Cardiac septum (tissue), 1 donor: ENCODE data around the gene SHD. TPM values are rescaled to one million over a fixed set of nuclear protein-coding genes. Genes with fewer than 3 reads are reported as not detected.
"Not testable (repeated sequence)": the region's sequence is repeated elsewhere in the genome, so short reads cannot be mapped to it uniquely, and the experiment has no call there.

Experiments
- DNase-seq: peaks from one replicate; pipeline ENCODE4 v3.0.0-alpha.2; 2020; ENCODE audit warnings: low spot score
- intact Hi-C: fragments of 100-400 bp; cut with DNase I; formaldehyde crosslinking; loops from one replicate; pipeline ENCODE4 v1.14.0; 2022
- total RNA-seq: library from RNA; stranded (reverse); fragmentation: NEBNext Ultra II Directional; extraction: Animal tissue kit (Norgen Biotek cat#: 25700); gene quantifications from one replicate; pipeline ENCODE4 v1.2.1, GENCODE V29; 2021
- donor health status: DM: no; HTN: no; CAD: no.

Gene SHD
- total RNA-seq, 1 donor from 2014 or later = not detected

DNA sequence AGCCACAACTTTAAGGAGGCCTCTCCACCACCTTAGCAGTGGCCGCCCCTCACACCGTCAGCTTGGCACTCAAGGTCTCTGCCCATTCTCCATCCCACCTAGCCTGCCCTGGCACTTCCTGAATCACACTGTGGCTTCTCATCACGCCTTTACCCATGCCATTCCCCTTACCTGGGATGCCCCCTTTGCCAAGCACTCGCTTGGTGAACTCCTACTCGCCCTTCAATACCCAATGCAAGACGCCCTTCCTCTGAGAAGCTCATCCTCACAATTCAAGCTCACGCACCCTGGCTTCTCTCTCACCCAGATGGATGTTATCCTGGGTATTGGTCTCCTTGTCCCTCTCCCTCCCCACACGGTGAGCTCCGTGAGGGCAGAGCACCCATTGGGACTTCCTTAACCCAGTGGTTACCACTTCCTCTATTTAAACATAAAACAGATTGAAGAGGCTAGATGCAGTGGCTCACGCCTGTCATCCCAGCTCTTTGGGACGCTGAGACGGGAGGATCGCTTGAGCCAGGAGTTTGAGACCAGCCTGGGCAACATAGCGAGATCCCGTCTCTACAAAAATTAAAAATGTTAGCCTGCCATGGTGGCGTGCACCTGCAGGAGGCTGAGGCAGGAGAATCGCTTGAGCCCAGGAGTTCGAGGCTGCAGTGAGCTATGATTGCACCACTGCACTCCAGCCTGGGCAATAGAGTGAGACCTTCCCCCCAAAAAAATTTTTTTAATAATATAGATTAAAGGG, 12.6 kb upstream of the SHD start:
- intact Hi-C loops = loop anchor here (5.0 kb wide), 3 partner anchors 86 to 371 kb away; partner anchors contain the start of gene TNFAIP8L1

DNA sequence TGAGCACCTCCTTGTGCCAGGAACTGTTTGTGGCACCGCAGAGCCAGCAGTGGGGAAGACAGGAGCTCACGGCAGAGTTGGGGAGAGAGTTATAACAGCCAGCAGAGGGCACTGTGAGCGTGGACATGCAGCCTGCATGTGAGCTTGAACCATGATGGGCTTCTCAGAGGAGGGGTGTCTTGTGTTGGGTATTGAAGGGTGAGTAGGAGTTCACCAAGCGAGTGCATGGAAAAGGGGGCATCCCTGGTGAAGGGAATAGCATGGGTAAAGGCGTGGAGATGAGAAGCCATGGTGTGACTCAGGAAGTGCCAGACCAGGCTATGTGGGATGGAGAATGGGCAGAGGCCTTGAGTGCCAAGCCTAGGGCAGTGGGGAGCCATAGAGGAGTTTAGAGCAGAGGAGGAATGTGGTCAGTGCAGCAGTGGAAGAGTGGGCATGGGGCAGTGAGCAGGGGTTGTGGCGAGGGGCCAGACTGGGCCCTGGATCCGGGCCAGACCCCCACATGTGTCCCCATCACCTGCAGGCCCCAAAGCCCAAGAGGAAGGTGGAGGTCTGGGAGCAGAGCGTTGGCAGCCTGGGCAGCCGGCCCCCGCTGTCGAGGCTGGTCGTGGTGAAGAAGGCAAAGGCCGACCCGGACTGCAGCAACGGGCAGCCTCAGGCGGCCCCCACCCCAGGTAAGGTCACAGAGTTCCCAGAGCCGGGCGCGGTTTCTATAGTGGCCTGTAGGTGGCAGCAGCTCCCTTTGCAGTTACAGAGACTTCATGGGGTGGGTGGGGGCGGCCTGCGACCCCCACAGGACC, 11.8 kb upstream of the SHD start:
- intact Hi-C loops = loop anchor here (5.0 kb wide), 3 partner anchors 85 to 370 kb away; partner anchors contain the start of gene TNFAIP8L1
- DNase-seq = no peak

More for the DNA sequence above, 12.6 kb upstream of the SHD start:
- no peak for DNase-seq

- intact Hi-C loops = loop anchor here (5.0 kb wide), 3 partner anchors 84 to 369 kb away; partner anchors contain the start of gene TNFAIP8L1
- no peak for DNase-seq
Observed at GRCh38 chr19:4267901-4268815, 10.9 kb upstream of the SHD start.

DNA sequence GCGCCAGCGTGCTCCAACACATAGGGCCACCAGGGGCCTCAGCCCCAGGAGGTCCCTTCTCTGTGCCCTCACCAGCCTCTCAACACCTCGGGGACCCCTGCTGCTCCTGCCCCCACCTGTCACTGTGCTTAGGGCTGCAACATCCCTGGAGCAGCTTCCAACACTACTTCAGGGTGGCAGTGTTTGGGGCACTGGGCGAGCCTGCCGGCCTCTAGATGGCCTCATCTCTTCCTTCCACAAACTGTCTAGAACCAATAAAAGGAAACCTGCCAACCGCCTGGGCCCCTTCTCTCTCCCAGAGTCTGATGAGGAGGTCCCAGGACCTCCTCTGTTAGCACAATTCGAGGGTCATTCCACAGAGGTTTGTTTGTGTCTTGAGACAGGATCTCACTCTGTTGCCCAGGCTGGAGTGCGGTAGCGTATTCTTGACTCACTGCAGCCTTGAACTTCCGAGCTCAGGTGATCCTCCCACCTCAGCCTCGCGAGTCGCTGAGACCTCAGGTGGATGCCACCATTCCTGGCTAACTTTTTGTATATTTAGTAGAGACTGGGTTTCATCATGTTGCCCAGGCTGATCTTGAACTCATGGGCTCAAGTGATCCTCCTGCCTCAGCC, 10.1 kb upstream of the SHD start:
- intact Hi-C loops = loop anchor here (5.0 kb wide), 3 partner anchors 83 to 368 kb away; partner anchors contain the start of gene TNFAIP8L1
- DNase-seq = no peak

DNA sequence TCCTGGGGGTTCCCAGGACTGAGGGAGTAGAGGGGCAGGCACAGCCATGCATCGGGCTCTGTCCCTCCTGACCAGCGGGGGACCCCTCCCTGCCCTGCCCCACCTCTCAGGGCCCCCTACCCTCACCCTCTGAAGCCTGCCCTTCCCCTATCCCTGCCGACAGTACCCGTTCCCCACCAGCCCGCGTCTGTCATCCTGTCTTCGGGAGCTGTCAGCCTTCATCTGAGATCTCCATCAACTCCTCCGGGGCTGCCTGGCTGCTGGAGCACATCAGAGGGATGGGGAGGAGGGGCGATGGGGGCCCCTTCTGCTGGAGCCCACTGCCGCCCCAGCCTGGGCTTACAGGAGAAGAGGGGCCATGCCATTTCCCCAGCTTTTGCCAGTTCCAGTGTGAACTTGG, 6.2 kb upstream of the SHD start:
- no peak for DNase-seq
- intact Hi-C loops = no loop called here

- intact Hi-C loops, DNase-seq: not testable (repeated sequence)
Observed at GRCh38 chr19:4274321-4274686, 4.8 kb upstream of the SHD start.

DNA sequence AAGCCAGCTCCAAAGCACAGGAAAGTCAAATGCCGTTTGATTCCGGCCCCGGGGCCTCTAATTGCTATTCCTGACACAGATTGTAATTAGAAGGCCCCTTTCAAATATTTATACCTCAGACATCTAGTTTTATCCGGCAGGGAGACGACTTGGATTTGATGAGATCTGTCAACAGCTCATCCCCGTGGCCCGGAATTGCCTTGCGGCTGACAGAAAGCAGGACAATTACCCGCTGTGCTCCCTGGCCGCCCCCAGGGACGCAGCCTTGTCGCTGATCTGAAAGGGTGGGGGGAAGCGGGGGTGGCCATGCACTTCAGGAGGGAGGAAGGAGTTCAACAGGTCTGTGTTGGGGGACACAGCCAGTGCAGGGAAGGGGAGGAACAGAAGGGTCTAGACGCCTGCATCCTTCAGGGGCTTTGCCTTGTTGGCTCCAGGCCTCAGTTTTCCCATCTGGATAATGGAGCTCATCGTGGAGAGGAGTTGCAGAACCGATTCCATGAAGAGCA, 1.8 kb upstream of the SHD start:
- no peak for DNase-seq
- intact Hi-C loops = no loop called here

DNA sequence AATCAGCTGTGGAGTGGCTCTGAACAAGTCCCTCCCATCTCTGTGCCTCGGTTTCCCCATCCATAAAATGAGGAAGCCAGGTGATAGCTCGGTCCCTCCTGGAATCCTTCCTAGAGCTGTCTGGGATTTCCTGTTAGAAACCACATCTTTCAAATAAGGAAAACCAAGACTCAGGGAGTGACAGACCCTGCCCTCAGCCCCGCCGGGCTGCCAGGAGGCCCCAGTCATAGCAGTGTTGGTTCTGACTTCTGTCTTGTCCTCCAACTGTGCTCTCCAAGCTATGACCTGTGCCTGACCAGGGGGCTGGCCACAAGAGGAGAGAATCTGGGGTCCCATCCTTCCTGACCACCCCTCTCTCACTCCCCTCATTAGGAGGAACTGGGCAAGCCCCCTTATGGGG, 1.1 kb upstream of the SHD start:
- intact Hi-C loops = no loop called here
- DNase-seq = no peak

- no peak for DNase-seq
- intact Hi-C loops = no loop called here
Observed at GRCh38 chr19:4279267-4279529, 132 bp downstream of the SHD start.

DNA sequence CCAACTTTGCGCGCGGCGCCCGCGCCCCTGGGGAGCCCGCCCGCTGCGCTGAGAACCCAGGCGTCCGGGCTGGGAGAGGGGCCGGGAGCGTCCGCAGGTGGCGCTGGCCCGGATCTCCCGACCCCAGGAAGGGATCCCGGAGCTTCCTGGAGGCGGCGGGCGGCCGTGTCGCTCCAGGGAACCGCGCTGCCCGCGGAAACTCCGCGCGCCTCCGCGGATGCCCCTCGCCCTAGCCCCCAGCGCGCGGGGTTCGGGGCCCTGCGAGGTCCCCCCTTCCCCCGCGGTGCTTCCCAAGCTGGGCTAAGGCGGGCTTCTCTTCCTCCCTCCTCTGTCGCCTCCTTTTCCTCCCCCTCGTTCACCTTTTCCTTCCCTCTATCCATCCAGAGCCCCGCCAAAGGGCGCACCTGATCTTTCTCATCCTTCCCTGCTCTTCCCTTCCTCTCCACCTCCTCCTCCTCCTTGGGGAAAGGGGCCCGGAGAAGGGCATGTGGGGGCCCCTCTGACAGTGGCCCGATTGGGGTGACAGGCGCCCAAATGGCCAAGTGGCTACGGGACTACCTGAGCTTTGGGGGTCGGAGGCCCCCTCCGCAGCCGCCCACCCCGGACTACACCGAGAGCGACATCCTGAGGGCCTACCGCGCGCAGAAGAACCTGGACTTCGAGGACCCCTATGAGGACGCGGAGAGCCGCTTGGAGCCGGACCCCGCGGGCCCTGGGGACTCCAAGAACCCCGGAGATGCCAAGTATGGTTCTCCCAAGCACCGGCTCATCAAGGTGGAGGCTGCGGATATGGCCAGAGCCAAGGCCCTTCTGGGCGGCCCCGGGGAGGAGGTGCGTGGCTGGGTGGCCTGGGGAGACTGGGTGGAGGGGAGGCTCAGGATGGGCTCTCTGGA, 710 bp downstream of the SHD start:
- DNase-seq = no peak
- intact Hi-C loops = no loop called here

DNA sequence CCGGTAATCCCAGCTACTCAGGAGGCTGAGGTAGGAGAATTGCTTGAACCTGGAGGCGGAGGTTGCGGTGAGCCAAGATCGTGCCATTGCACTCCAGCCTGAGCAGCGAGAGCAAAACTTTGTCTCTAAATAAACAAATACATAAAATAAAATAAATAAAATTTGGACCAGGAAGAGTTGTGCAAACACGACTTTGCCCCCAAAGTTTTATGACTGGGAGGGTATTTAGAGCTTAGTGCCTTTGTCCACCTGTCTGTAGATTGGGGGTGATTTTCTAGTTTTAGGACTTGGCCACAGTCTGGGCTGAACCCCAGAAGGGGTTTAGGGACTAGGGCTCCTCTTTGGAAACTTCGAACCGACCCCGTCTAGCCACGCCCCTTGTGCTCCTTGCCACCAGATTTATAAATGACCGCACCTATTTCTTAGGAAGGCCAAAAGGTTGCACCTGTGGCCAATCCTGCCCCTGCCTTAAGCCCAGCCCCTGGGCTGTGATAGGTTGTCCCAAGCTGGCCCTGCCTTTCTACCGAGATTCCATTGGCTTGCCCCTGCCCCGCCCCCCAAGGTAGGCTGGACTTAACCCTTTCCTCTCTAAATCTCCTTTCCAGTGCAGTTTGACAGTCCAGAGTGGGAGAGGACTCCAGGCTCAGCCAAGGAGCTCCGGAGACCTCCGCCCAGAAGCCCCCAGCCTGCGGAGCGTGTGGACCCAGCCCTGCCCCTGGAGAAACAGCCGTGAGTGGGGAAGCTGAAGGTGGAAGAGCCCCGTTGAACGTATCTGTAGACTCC, 5.3 kb downstream of the SHD start:
- DNase-seq = no peak
- intact Hi-C loops = no loop called here

DNA sequence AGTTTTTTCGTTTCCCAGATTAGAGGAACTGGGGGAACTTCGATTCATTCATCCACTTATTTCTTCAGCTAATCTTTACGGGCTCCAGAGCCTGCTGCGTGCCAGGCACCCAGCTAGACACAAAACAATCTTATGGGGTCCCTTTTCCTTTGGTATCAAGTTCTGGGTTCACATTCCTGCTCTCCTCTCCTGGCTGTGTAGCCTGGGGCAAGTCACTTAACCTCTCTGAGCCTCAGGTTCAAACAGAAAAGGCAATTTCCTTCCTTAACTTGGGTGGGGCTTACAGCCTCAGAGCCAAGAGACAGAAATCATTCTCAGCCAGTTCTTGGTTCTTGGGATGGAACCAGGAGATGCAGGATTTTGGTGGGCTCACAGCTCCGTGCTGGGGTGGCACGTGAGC, 5.9 kb downstream of the SHD start:
- DNase-seq = no peak
- intact Hi-C loops = no loop called here

- DNase-seq, intact Hi-C loops: not testable (repeated sequence)
Observed at GRCh38 chr19:4286141-4286540, 7.1 kb downstream of the SHD start.

DNA sequence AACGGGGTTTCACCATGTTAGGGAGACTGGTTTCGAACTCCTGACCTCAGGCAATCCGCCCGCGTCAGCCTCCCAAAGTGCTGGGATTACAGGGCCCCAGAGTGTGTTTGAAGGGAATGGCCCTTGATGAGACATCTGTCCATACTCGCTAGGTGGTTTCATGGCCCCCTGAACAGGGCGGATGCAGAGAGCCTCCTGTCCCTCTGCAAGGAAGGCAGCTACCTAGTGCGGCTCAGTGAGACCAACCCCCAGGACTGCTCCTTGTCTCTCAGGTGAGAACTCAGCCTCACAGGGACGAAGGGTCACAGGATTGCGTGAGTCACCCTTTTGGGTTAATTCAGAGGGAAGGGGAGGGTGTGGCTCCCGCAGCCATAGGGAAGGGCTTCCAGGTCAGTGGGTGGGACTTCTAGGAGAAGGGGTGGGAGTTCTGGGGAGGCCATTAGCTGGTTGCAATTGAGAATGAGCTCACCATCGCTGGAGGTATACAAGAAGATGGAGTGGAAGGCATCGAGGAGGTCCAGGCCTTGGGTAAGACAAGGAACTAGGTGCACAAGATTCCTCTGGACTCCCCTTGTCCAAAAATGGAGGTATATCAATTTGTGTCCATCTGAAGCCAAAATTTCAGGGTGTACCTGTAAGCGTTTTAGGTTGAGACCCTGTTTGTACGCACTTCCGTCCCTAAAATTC, 9.2 kb downstream of the SHD start:
- no peak for DNase-seq
- intact Hi-C loops = no loop called here

GRCh38 chr19:4291184-4291732, 12.2 kb downstream of the SHD start:
- no peak for DNase-seq
- intact Hi-C loops = no loop called here

DNA sequence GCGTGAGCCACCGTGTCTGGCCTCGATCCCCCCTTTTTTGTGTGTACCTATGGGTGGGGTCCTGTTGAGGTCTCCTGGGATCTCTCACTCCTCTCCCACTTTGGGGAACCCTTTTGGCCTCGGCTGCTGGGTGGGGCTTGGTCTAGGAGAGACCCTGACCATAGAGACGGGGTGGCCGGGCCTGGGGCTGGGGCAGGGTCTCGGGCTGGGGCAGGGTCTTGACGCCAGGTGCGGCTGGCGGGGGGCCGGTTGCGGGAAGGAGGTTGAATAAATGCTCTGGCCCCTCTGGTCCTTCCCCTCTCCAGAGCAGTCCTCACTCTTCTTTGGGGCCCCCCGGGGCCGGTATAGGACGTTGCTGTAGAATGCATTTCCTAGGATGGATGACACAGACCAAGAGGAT, 13.4 kb downstream of the SHD start:
- intact Hi-C loops = no loop called here
- DNase-seq = no peak

DNA sequence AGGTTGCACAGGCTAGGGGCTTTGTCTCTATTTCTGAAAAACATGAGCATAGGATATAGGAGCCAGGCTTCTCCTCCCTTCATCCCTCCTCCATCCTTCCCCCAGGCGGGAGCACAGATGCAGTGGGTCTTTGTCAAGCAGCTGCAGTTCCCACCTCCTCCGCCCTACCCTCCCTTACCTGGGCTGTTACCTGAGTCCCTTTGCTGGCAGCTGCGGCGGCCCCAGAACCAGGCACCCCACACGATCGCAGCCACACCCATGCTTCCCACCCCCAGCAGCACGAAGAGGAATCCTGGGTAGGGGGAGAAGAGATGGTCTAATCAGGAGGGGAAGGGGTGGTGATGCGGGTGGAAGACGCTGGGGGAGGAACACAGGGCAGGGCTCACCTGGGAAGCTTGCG, 15.3 kb downstream of the SHD start:
- DNase-seq = no peak
- intact Hi-C loops = no loop called here
